Hepatocyte (in vitro differentiated cells): ENCODE measurements around the gene MSL2. TPM values are rescaled to one million over a fixed set of nuclear protein-coding genes. Genes with fewer than 3 reads are reported as not detected.
"Not testable (repeated sequence)": the region's sequence is repeated elsewhere in the genome, so short reads cannot be mapped to it uniquely, and the experiment has no call there.

ENCODE experiments used
- DNase-seq: peaks from one replicate; pipeline ENCODE4 v3.0.0-alpha.2; 2016; ENCODE audit warnings: low spot score
- H2AFZ ChIP-seq: fragments of 200-600 bp; sonication (generic); 2 replicates; pipeline ENCODE4 v1.6.0; 2016; ENCODE audit warnings: antibody characterized with exemption, mild to moderate bottlenecking
- H3K27ac ChIP-seq: fragments of 200-600 bp; sonication (generic); 2 replicates; pipeline ENCODE4 v1.5.1; 2016; ENCODE audit warnings: mild to moderate bottlenecking
- H3K27me3 ChIP-seq: fragments of 200-600 bp; sonication (generic); 2 replicates; pipeline ENCODE4 v1.6.1; 2016
- H3K36me3 ChIP-seq: fragments of 200-600 bp; sonication (generic); replicated peaks from 2 replicates; pipeline ENCODE4 v1.5.1; 2016; ENCODE audit warnings: low read depth; ENCODE audit not compliant: insufficient read depth
- H3K4me1 ChIP-seq: fragments of 200-600 bp; sonication (generic); 2 replicates; pipeline ENCODE4 v1.5.1; 2016; ENCODE audit warnings: mild to moderate bottlenecking, moderate library complexity; ENCODE audit not compliant: insufficient read depth
- H3K4me2 ChIP-seq: fragments of 200-600 bp; sonication (generic); 2 replicates; pipeline ENCODE4 v1.6.0; 2016
- H3K4me3 ChIP-seq: fragments of 200-600 bp; sonication (generic); 2 replicates; pipeline ENCODE4 v1.5.1; 2016; ENCODE audit warnings: mild to moderate bottlenecking
- H3K79me2 ChIP-seq: fragments of 200-600 bp; sonication (generic); 2 replicates; pipeline ENCODE4 v1.6.0; 2017; ENCODE audit warnings: mild to moderate bottlenecking
- H3K9me2 ChIP-seq: fragments of 200-600 bp; sonication (generic); replicated peaks from 2 replicates; pipeline ENCODE4 v1.6.0; 2017; ENCODE audit warnings: mild to moderate bottlenecking; ENCODE audit not compliant: insufficient read depth
- H3K9me3 ChIP-seq: fragments of 200-600 bp; sonication (generic); 2 replicates; pipeline ENCODE4 v1.5.1; 2016; ENCODE audit warnings: low read depth, mild to moderate bottlenecking
- H4K20me1 ChIP-seq: fragments of 200-600 bp; sonication (generic); 2 replicates; pipeline ENCODE4 v1.6.0; 2016; ENCODE audit warnings: mild to moderate bottlenecking; ENCODE audit not compliant: insufficient read depth, poor library complexity, severe bottlenecking
- CTCF ChIP-seq: fragments of 200-600 bp; sonication (generic); IDR thresholded peaks from 2 replicates; pipeline ENCODE4 v1.5.1; 2016; ENCODE audit warnings: antibody characterized with exemption, mild to moderate bottlenecking; ENCODE audit not compliant: poor library complexity
- EZH2 ChIP-seq: fragments of 200-600 bp; sonication (generic); IDR thresholded peaks from 2 replicates; pipeline ENCODE4 v1.6.1; 2016; ENCODE audit warnings: antibody characterized with exemption, mild to moderate bottlenecking, borderline replicate concordance
- EZH2phosphoT487 ChIP-seq: fragments of 200-600 bp; sonication (generic); IDR thresholded peaks from one replicate; pipeline ENCODE4 v1.6.1; 2018; ENCODE audit warnings: antibody characterized with exemption, mild to moderate bottlenecking, low read depth, moderate library complexity; ENCODE audit not compliant: unreplicated experiment, severe bottlenecking
- WGBS: methylation state at CpG from one replicate; pipeline ENCODE4 v1.1.6; 2016; ENCODE audit warnings: low lambda C conversion rate; ENCODE audit errors: missing lambda C conversion rate; 5-methylcytosine and 5-hydroxymethylcytosine counted together
- polyA plus RNA-seq: library from polyadenylated mRNA; unstranded; fragments of >200 nt; fragmentation: Nextera tagmentation; extraction: Ambion mirVana; gene quantifications from 2 replicates; pipeline ENCODE4 v1.2.1, GENCODE V29; 2016
- total RNA-seq: library from RNA; depleted of rRNA; stranded (reverse); fragments of >200 nt; gene quantifications from 2 replicates; pipeline ENCODE4 v1.2.3, GENCODE V29; 2014

The MSL2 gene
- total and polyA plus RNA-seq, 2 experiments from 2014 or later = 4.5 to 20.2 TPM

- H3K79me2 ChIP-seq = no peaks in the 10 kb centered on the region
- no peaks in the 10 kb centered on the region for H3K9me2 ChIP-seq
- H4K20me1 ChIP-seq = no peaks in the 10 kb centered on the region
- WGBS = 74% methylated on average over 2 of the region's 2 CpGs
- H3K4me3 ChIP-seq = no peak overlapping the region
- no peak overlapping the region for H2AFZ ChIP-seq
- H3K27me3 ChIP-seq = no peaks in the 10 kb centered on the region
- H3K9me3 ChIP-seq = no peaks in the 10 kb centered on the region
- no peak for DNase-seq
- no peak overlapping the region for H3K4me2 ChIP-seq
- H3K36me3 ChIP-seq = no peaks in the 10 kb centered on the region
- no peak for TF ChIP-seq EZH2phosphoT487
- no peak for TF ChIP-seq CTCF
- no peak for TF ChIP-seq EZH2
- no peaks in the 10 kb centered on the region for H3K4me1 ChIP-seq
- no peak overlapping the region for H3K27ac ChIP-seq
Observed at GRCh38 chr3:136211547-136211946, 15.4 kb upstream of the MSL2 start.

DNA sequence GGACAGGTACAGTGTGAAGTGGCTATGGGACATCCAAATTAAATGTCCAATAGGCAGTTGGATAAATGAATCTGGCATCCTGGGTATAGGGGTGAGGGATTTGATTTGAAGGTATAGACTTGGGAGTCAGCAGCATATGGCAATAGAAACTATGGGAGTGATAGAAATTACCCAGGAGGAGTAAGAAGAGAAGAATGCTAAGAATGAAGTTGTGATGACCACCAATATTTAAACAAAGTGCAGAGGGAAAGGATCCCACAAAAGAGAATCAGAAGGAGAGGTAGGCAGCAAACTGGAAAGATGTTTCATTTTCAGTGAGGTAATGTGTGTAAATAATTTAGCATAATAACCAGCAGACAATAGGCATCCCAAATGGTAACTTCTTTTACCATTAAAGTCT lies 13.8 kb upstream of the MSL2 start:
- no peak for DNase-seq
- TF ChIP-seq EZH2 (no peak), EZH2phosphoT487 (no peak), CTCF (no peak)
- Histone ChIP-seq H3K9me3 (no peaks in the 10 kb centered on the region), H3K4me1 (no peaks in the 10 kb centered on the region), H3K79me2 (no peaks in the 10 kb centered on the region), H3K27me3 (no peaks in the 10 kb centered on the region), H3K36me3 (no peaks in the 10 kb centered on the region), H3K9me2 (no peaks in the 10 kb centered on the region), H4K20me1 (no peaks in the 10 kb centered on the region), H3K27ac (no peak overlapping the region), H3K4me3 (no peak overlapping the region), H2AFZ (no peak overlapping the region), H3K4me2 (no peak overlapping the region)

- Histone ChIP-seq H3K4me1 (no peaks in the 10 kb centered on the region), H3K27ac (no peak overlapping the region), H3K4me3 (no peak overlapping the region), H3K27me3 (no peaks in the 10 kb centered on the region), H3K9me2 (no peaks in the 10 kb centered on the region), H3K36me3 (no peaks in the 10 kb centered on the region), H3K79me2 (no peaks in the 10 kb centered on the region), H2AFZ (no peak overlapping the region), H3K4me2 (no peak overlapping the region), H4K20me1 (no peaks in the 10 kb centered on the region), H3K9me3 (no peaks in the 10 kb centered on the region)
- TF ChIP-seq EZH2phosphoT487 = no peak
- DNase-seq = no peak
- WGBS = 86% methylated on average over 4 of the region's 4 CpGs
Observed at GRCh38 chr3:136207489-136208115, 11.5 kb upstream of the MSL2 start.

DNA sequence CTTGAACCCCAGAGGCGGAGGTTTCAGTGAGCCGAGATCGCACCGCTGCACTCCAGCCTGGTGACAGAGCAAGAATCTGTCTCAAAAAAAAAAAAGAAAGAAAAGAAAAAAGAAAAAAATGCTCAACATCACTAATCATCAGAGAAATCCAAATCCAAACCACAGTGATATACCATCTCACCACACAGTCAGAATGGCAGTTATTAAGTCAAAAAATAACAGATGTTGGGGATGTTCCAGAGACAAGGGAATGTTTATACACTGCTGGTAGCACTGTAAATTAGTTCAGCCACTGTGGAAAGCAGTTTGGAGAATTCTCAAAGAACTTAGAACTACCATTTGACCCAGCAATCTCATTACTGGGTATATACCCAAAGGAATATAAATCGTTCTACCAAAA lies 3.1 kb upstream of the MSL2 start:
- H2AFZ ChIP-seq, H3K27ac ChIP-seq, H3K4me2 ChIP-seq, H3K4me3 ChIP-seq, H3K27me3 ChIP-seq, H3K9me3 ChIP-seq, H3K36me3 ChIP-seq, DNase-seq, H3K9me2 ChIP-seq: not testable (repeated sequence)
- Histone ChIP-seq H4K20me1 (peaks cover 13% of the 10 kb centered on the region), H3K79me2 (peaks cover 22% of the 10 kb centered on the region), H3K4me1 (peaks cover 10% of the 10 kb centered on the region)
- 94% methylated on average over 4 of the region's 5 CpGs for WGBS

DNA sequence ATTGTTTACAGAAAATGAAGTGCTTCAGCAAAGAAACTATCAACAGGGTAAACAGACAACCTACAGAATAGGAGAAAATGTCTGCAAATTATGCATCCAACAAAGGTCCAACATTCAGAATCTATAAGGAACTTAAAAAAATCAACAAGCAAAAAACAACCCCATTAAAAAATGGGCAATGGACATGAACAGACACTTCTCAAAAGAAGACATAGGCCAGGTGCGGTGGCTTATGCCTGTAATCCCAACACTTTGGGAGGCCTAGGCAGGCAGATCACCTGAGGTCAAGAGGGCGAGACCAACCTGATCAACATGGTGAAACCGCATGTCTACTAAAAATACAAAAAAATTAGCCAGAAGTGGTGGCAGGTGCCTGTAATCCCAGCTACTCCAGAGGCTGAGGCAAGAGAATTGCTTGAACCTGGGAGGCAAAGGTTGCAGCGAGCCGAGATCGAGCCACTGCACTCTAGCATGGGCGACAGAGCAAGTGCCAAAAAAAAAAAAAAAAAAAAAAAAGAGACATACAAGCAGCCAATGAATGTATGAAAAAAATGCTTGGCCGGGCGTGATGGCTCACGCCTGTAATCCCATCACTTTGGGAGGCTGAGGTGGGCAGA lies 2.4 kb upstream of the MSL2 start:
- Histone ChIP-seq H3K79me2 (peaks cover 28% of the 10 kb centered on the region), H3K27ac (peak overlapping the region; percentile 99), H4K20me1 (peaks cover 20% of the 10 kb centered on the region), H3K4me1 (peaks cover 10% of the 10 kb centered on the region)
- WGBS = 94% methylated on average over 10 of the region's 10 CpGs
- not testable (repeated sequence) for H3K36me3 ChIP-seq, H3K27me3 ChIP-seq, H3K9me3 ChIP-seq, H2AFZ ChIP-seq, H3K4me2 ChIP-seq, H3K9me2 ChIP-seq, DNase-seq, H3K4me3 ChIP-seq
